ENCODE data around the gene ZNF33B.

ZNF33B gene

DNA sequence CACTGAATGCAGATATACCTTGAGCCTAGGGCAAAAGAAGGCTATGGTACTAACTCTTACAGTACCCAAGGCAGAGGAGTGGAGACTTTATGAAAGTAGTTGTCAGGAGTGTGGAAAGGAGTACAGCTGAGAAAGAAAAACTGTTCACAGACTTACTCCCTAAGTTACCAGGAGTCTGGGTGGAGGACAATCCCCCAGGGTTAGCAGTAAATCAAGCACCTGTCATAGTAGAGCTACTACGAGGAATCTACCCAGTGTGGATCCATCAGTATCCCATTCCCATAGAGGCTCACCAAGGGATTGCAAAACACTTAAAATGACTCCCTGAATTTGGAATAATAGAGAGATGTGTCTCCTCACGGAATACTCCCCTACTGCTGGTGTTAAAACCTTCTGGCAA lies 10.1 kb upstream of the ZNF33B start:
- DNase-seq (ENCODE audit: low read depth), result no peak
- H3K4me3 ChIP-seq (ENCODE audit: low read depth, low read length), result no peak overlapping the region
- TF ChIP-seq, protein P1, sequence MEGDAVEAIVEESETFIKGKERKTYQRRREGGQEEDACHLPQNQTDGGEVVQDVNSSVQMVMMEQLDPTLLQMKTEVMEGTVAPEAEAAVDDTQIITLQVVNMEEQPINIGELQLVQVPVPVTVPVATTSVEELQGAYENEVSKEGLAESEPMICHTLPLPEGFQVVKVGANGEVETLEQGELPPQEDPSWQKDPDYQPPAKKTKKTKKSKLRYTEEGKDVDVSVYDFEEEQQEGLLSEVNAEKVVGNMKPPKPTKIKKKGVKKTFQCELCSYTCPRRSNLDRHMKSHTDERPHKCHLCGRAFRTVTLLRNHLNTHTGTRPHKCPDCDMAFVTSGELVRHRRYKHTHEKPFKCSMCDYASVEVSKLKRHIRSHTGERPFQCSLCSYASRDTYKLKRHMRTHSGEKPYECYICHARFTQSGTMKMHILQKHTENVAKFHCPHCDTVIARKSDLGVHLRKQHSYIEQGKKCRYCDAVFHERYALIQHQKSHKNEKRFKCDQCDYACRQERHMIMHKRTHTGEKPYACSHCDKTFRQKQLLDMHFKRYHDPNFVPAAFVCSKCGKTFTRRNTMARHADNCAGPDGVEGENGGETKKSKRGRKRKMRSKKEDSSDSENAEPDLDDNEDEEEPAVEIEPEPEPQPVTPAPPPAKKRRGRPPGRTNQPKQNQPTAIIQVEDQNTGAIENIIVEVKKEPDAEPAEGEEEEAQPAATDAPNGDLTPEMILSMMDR (IDR thresholded peaks at IDR 0.05; ENCODE audit: low read depth, low read length, missing control alignments), result no peak

DNA sequence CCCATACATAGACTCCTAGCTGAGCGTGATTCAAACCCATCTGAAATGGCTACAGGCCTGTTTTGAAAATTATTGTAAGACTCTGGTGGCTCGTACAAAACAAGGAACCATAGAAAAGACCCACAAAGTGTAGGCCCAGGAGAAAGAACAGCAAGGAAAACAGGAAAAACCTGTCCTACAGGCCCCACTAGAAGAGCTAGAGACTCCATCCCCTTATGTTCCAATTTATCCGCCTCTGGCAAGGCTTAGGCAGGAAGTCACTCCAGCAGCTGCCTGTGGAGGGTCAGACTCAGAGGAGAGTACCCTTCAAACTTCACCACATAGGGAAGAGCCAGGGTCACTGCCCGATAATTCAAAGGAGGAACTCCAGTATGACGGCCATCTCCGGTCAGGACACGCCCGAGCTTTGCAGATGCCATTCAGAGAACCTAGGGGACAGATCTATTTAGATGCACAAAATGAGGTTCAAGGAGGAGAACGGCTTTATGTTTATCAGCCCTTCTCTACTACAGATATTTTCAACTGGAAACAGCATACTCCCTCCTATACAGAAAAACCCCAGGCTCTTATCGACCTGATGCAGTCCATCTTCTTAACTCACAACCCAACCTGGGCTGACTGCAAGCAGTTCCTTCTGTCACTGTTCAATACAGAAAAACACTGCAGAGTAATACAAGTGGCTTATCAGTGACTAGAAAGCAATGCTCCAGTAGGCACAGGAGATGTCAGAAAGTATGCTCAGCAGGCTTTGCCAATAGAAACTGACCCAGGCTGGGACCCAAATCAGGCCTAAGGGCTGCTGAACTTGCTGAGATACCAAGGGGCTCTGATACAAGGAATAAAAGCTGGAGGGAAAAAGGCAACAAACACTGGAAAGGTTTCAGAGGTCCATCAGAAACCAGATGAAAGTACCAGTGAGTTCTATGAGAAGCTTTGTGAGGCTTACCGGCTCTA lies 8.6 kb upstream of the ZNF33B start:
- TF ChIP-seq, protein P1 (IDR thresholded peaks at IDR 0.05; ENCODE audit: low read depth, low read length, missing control alignments), result no peak
- H3K4me3 ChIP-seq (ENCODE audit: low read depth, low read length), result no peak overlapping the region
- DNase-seq (ENCODE audit: low read depth), result no peak

DNA sequence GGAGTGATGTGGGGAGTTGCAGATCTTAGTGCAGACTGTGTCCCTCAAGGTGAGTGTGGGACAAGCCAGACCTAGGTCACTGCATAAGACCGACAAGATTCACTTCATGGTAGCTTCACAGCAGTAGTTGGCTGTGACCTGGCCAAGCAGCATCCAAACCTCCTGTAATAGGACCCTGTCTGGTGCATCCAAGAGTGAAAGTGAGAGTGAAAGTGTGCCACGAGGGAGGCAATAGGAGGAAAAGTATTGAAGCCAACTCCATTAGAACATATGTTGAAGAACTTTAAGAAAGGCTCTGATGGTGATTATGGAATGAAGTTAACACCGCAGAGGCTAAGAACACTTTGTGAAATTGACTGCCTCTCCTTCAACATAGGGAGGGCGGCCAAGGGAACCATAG lies 7.8 kb upstream of the ZNF33B start:
- TF ChIP-seq, protein P1 (IDR thresholded peaks at IDR 0.05; ENCODE audit: low read depth, low read length, missing control alignments), result no peak
- no peak overlapping the region for H3K4me3 ChIP-seq (ENCODE audit: low read depth, low read length)
- DNase-seq (ENCODE audit: low read depth), result no peak

DNA sequence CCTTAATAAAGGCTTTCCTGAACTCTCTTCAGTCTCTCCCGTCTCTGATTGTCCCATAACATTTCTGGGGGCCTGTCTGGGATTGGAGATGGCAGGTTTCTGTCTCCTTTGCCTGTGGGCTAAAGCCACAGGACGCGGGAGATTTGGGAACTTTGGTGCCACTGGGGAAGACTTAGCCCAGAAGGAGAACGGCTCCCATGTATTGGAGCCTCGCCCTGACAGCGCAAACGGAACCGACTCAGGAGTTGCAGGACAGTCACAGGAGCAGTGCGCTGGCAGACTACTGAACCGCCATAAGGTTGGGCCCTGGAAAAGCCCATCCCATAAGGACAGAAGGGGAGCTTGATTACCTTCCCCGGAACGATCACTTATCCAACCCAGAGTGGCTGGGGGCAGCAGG lies 7.1 kb upstream of the ZNF33B start:
- TF ChIP-seq, protein P1 (IDR thresholded peaks at IDR 0.05; ENCODE audit: low read depth, low read length, missing control alignments), result no peak
- DNase-seq (ENCODE audit: low read depth), result no peak
- no peak overlapping the region for H3K4me3 ChIP-seq (ENCODE audit: low read depth, low read length)

DNA sequence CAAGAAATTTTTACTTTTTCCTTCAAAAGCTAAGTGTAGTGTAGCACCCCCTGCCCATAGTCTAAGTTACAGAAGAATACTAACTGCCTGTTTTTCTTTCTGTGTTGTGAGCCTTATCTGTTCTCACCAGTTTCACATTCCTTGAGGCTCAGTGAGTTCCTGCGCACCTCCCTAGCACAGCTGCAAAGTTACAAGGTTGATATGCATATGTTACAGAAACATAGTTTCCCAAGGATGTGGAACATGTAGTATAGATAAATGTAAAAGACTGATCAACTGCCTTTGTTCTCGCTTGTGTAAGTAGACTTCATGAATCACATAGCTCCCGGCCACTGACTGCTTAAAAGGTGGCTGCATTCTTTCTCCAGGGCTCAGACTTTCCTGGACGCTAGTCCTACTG lies 6.7 kb upstream of the ZNF33B start:
- no peak overlapping the region for H3K4me3 ChIP-seq (ENCODE audit: low read depth, low read length)
- no peak for DNase-seq (ENCODE audit: low read depth)
- TF ChIP-seq, protein P1 (IDR thresholded peaks at IDR 0.05; ENCODE audit: low read depth, low read length, missing control alignments), result no peak

DNA sequence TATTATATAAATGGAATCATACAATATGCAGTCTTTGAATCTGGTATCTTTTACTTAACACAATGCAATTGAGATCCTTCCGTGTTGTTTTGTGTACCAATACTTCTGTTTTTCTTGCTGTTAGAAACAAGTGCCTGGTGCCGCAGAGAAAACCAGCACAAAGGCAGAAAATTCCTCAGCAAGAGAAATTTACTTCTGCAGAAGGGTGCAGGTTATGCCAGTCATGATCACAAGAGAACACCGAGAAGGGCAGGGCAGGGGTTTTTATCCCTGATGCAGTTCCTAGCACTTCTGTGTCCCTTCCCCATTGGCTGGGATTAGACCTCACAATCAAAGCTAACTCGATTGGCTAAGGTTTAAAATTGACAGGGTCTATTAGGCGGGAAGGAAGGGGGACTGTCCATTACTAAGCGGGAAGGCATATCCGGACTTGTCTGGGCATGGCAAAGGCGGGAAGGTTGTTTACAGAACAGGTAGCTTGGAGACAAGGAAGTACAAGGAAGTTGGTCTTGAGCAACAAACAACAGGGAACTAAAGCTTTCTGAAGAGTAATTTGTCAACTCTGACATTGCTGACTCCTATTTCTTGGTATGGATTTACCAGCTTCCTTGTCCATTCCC lies 2.4 kb upstream of the ZNF33B start:
- DNase-seq (ENCODE audit: low read depth), result no peak
- TF ChIP-seq, protein P1 (IDR thresholded peaks at IDR 0.05; ENCODE audit: low read depth, low read length, missing control alignments), result no peak
- no peak overlapping the region for H3K4me3 ChIP-seq (ENCODE audit: low read depth, low read length)
